ENCODE data around the gene GNAZ. TPM values are rescaled to one million over a fixed set of nuclear protein-coding genes. Genes with fewer than 3 reads are reported as not detected.

GNAZ gene
- total RNA-seq, 1 donor from 2014 or later, result under 0.01 TPM

- no peak for DNase-seq (ENCODE audit: low read depth)
- FAIRE-seq, result no peak
- Histone ChIP-seq H3K36me3 (ENCODE audit: control insufficient read depth, insufficient read depth, low read length) (no peaks in the 10 kb centered on the region), H3K27me3 (ENCODE audit: control insufficient read depth, insufficient read depth, low read length) (no peaks in the 10 kb centered on the region), H3K4me3 (ENCODE audit: low read depth, low read length) (no peak overlapping the region)
- TF ChIP-seq CTCF (IDR thresholded peaks at IDR 0.05; ENCODE audit: insufficient read depth, low read length, severe bottlenecking), result no peak
Measured at GRCh38 chr22:23115825-23116494, 45.6 kb downstream of the GNAZ start.

- FAIRE-seq, result no peak
- Histone ChIP-seq H3K4me3 (ENCODE audit: low read depth, low read length) (no peak overlapping the region), H3K27me3 (ENCODE audit: control insufficient read depth, insufficient read depth, low read length) (no peaks in the 10 kb centered on the region), H3K36me3 (ENCODE audit: control insufficient read depth, insufficient read depth, low read length) (no peaks in the 10 kb centered on the region)
- TF ChIP-seq CTCF (IDR thresholded peaks at IDR 0.05; ENCODE audit: insufficient read depth, low read length, severe bottlenecking), result no peak
- DNase-seq (ENCODE audit: low read depth), result no peak
Measured at GRCh38 chr22:23116506-23117263, 46.4 kb downstream of the GNAZ start.

- no peaks in the 10 kb centered on the region for H3K27me3 ChIP-seq (ENCODE audit: control insufficient read depth, insufficient read depth, low read length)
- no peak for DNase-seq (ENCODE audit: low read depth)
- TF ChIP-seq CTCF (IDR thresholded peaks at IDR 0.05; ENCODE audit: insufficient read depth, low read length, severe bottlenecking), result no peak
- H3K4me3 ChIP-seq (ENCODE audit: low read depth, low read length), result no peak overlapping the region
- H3K36me3 ChIP-seq (ENCODE audit: control insufficient read depth, insufficient read depth, low read length), result no peaks in the 10 kb centered on the region
- FAIRE-seq, result no peak
Measured at GRCh38 chr22:23117275-23117674, 47.0 kb downstream of the GNAZ start.

GRCh38 chr22:23117891-23118646, 47.8 kb downstream of the GNAZ start:
- H3K36me3 ChIP-seq (ENCODE audit: control insufficient read depth, insufficient read depth, low read length), result no peaks in the 10 kb centered on the region
- FAIRE-seq (no peak), DNase-seq (ENCODE audit: low read depth) (no peak)
- TF ChIP-seq CTCF (IDR thresholded peaks at IDR 0.05; ENCODE audit: insufficient read depth, low read length, severe bottlenecking), result no peak
- H3K27me3 ChIP-seq (ENCODE audit: control insufficient read depth, insufficient read depth, low read length), result no peaks in the 10 kb centered on the region
- no peak overlapping the region for H3K4me3 ChIP-seq (ENCODE audit: low read depth, low read length)

GRCh38 chr22:23118647-23119493, 48.6 kb downstream of the GNAZ start:
- no peaks in the 10 kb centered on the region for H3K27me3 ChIP-seq (ENCODE audit: control insufficient read depth, insufficient read depth, low read length)
- FAIRE-seq (no peak), DNase-seq (ENCODE audit: low read depth) (no peak)
- no peak for TF ChIP-seq CTCF (IDR thresholded peaks at IDR 0.05; ENCODE audit: insufficient read depth, low read length, severe bottlenecking)
- no peak overlapping the region for H3K4me3 ChIP-seq (ENCODE audit: low read depth, low read length)
- no peaks in the 10 kb centered on the region for H3K36me3 ChIP-seq (ENCODE audit: control insufficient read depth, insufficient read depth, low read length)
